Effector memory CD4-positive, alpha-beta T cell (primary cell): ENCODE measurements around the gene CDH12.
"Not testable (repeated sequence)": the region's sequence is repeated elsewhere in the genome, so short reads cannot be mapped to it uniquely, and the experiment has no call there.

Source experiments
- DNase-seq, 3 donors: peaks; one replicate each; pipeline ENCODE4 v3.0.0-alpha.2; 2020
- H3K27ac ChIP-seq: 2 replicates; pipeline ENCODE4 v1.7.0; 2013; ENCODE audit warnings: mild to moderate bottlenecking, low read length, moderate library complexity; ENCODE audit not compliant: insufficient read depth, poor library complexity, severe bottlenecking
- H3K27me3 ChIP-seq: replicated peaks from 2 replicates; pipeline ENCODE4 v1.7.0; 2013; ENCODE audit warnings: mild to moderate bottlenecking, low read length; ENCODE audit not compliant: insufficient read depth, control insufficient read depth, poor library complexity, severe bottlenecking
- H3K36me3 ChIP-seq: 2 replicates; pipeline ENCODE4 v1.7.0; 2013; ENCODE audit warnings: mild to moderate bottlenecking, low read length, moderate library complexity; ENCODE audit not compliant: control insufficient read depth, insufficient read depth
- H3K4me1 ChIP-seq: 2 replicates; pipeline ENCODE4 v1.7.0; 2013; ENCODE audit warnings: low read length, mild to moderate bottlenecking; ENCODE audit not compliant: control insufficient read depth, insufficient read depth, poor library complexity, severe bottlenecking
- H3K4me3 ChIP-seq: 2 replicates; pipeline ENCODE4 v1.7.0; 2013; ENCODE audit warnings: low read length, low read depth, mild to moderate bottlenecking; ENCODE audit not compliant: insufficient read depth, poor library complexity, severe bottlenecking
- H3K9me3 ChIP-seq: 2 replicates; pipeline ENCODE4 v1.7.0; 2013; ENCODE audit warnings: mild to moderate bottlenecking, low read length, moderate library complexity; ENCODE audit not compliant: control insufficient read depth

CDH12 gene

DNA sequence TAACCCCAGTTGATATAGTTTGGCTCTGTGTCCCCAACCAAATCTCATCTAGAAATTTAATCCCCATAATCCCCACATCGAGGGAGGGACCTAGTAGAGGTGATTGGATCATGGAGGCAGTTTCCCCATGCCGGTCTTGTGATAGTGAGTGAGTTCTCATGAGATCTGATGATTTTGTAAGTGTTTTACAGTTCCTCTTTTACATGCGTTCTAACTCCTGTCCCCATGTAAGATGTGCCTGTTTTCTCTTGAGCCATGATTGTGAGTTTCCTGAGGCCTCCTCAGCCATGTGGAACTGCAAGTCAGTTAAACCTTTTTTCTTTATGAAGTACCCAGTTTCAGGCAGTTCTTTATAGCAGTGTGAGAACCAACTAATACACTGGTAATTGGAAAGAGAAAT is 73.6 kb downstream of the CDH12 start:
- no peak for DNase-seq
- H3K9me3 ChIP-seq = no peaks in the 10 kb centered on the region
- no peaks in the 10 kb centered on the region for H3K36me3 ChIP-seq
- no peak overlapping the region for H3K4me3 ChIP-seq
- no peaks in the 10 kb centered on the region for H3K4me1 ChIP-seq
- H3K27me3 ChIP-seq = no peaks in the 10 kb centered on the region
- H3K27ac ChIP-seq = no peak overlapping the region

DNA sequence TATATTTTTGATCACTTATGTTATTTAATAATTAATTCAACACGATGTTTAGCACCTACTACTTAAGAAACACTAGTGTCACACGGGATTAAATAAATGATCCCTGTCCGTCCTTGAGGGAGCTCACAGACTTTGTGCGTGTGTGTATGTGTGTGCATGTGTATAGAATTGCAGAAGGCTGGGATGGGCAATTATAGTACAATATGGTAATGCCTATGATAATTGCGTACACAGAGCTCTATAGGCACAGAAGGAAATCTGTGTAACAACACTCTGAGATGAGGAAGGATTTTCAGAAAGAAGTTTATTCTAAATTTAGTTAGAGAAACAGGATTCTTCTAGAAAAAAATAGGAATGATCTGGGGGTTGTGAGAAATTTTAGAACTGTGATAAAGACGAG is 76.9 kb downstream of the CDH12 start:
- Histone ChIP-seq H3K9me3 (no peaks in the 10 kb centered on the region), H3K4me1 (no peaks in the 10 kb centered on the region), H3K4me3 (no peak overlapping the region), H3K36me3 (no peaks in the 10 kb centered on the region), H3K27ac (no peak overlapping the region), H3K27me3 (no peaks in the 10 kb centered on the region)
- DNase-seq = no peak

DNA sequence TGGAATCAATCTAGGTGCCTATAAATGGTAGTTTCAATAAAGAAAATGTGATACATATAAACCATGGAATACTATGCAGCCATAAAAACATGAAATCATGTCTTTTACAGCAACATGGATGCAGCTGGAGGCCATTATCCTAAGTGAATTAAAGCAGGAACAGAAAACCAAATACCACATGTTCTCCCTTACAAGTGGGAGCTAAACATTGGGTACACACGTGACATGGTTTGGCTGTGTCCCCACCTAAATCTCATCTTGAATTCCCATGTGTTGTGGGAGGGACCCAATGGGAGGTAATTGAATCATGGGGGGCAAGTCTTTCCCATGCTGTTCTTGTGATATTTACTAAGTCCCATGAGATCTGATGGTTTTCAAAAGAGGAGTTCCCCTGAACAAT is 78.9 kb downstream of the CDH12 start:
- H3K4me3 ChIP-seq, H3K36me3 ChIP-seq, DNase-seq, H3K4me1 ChIP-seq, H3K27ac ChIP-seq, H3K9me3 ChIP-seq, H3K27me3 ChIP-seq: not testable (repeated sequence)

DNA sequence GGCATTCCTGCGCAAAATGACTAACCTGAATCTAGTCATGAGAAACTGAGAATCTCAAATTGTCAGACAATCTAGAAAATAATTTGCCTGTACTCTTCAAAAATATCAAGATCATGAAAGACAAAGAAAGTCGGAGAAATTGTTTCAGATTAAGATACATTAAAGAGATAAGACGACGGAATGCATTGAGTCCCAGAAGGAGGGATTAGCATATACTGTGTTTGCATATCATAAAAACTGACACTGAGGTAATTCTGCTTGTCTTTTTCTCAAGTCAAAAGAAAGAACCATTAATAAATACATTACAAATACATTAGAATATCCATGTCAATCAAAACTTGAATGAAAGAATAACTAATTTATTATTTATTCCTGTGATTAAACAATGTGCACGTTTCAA is 88.4 kb downstream of the CDH12 start:
- H3K4me1 ChIP-seq = no peaks in the 10 kb centered on the region
- H3K27me3 ChIP-seq = no peaks in the 10 kb centered on the region
- H3K36me3 ChIP-seq = no peaks in the 10 kb centered on the region
- no peak overlapping the region for H3K27ac ChIP-seq
- H3K4me3 ChIP-seq = no peak overlapping the region
- no peaks in the 10 kb centered on the region for H3K9me3 ChIP-seq
- no peak for DNase-seq

DNA sequence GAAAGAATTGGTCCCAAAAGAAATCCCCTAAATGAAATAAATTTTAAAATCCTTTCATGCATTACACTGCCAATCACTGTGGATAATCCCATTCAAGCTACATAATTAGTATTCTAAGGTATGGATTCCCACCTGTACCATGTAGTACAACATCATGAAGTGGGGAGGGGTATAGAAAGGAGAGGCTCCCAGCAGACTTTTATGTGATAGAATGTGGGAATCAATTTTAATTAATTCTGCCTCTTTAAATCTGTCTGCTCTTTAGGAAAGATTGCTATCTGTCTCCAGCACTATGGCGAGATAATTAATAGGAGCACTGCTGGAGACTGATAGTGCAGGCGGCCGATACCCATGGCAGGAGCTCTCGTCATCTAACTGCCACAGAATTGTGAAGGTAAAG is 95.4 kb downstream of the CDH12 start:
- Histone ChIP-seq H3K4me3 (no peak overlapping the region), H3K4me1 (no peaks in the 10 kb centered on the region), H3K27me3 (no peaks in the 10 kb centered on the region), H3K27ac (no peak overlapping the region), H3K36me3 (no peaks in the 10 kb centered on the region), H3K9me3 (no peaks in the 10 kb centered on the region)
- no peak for DNase-seq

DNA sequence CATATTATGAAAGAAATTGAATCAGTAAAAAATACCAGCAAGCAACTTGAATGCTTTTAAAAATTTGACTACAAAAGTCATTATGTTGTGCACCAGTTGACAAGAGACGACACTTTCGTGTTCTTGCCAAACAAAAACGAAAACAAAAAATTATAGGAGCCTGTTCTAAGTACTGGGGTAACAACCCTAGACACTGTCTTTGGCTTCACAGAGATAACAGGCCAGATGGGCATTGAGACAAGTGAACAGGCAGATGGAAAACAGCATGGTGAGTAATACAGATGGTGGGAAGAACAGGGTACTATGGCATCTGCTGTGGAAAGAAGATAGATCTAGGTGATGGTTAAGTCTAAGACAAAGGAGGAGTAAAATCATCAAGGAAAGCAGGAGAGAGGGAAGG is 99.0 kb downstream of the CDH12 start:
- Histone ChIP-seq H3K27me3 (no peaks in the 10 kb centered on the region), H3K4me3 (no peak overlapping the region), H3K36me3 (no peaks in the 10 kb centered on the region), H3K27ac (no peak overlapping the region), H3K9me3 (no peaks in the 10 kb centered on the region), H3K4me1 (no peaks in the 10 kb centered on the region)
- no peak for DNase-seq

DNA sequence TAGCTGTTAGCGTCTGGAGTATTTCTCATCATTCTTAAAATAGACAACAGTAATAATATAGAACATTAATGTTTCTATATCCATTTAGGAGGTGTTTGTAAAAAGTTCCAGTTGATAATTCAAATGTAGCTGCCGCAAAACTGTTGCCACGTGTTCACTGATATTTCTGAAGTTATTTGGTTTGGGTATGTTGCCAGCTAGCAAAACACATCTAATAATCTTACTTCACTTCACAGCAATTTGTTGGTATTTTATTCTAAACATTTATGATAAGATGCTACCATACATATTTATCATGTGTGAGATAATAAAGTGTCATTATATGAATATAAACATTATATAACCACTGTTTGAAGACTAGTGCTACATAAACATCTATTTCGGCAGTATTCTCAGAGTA is 101.6 kb downstream of the CDH12 start:
- Histone ChIP-seq H3K36me3 (no peaks in the 10 kb centered on the region), H3K27ac (no peak overlapping the region), H3K4me1 (no peaks in the 10 kb centered on the region), H3K4me3 (no peak overlapping the region), H3K9me3 (no peaks in the 10 kb centered on the region), H3K27me3 (no peaks in the 10 kb centered on the region)
- DNase-seq = no peak

DNA sequence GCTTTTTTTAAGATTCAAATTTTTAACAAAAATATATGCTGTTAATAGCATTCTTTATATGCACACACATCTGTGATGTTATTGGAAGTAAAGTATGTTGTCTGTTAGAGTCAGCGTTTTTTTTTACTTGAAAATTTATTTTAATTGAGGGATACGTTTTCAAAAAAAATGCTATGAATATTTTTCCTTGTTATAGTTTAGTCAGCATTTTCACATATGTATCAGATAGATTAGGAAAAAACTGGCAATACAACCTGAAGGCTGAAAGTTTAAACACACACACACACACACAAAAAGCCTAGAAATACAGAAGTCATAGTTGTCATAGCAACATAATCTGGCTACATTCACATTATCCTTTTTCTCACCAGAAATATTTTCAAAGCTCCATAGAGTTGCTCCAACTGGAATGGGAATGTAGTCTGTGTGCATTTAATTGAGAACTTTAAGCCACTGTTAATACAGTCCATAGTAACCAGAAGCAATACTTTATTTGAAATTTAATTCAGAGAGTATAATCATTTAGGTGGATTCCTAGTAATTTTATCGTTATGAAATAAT is 116.6 kb downstream of the CDH12 start:
- Histone ChIP-seq H3K27me3 (no peaks in the 10 kb centered on the region), H3K4me1 (no peaks in the 10 kb centered on the region), H3K4me3 (no peak overlapping the region), H3K36me3 (no peaks in the 10 kb centered on the region), H3K27ac (no peak overlapping the region), H3K9me3 (no peaks in the 10 kb centered on the region)
- DNase-seq = no peak

DNA sequence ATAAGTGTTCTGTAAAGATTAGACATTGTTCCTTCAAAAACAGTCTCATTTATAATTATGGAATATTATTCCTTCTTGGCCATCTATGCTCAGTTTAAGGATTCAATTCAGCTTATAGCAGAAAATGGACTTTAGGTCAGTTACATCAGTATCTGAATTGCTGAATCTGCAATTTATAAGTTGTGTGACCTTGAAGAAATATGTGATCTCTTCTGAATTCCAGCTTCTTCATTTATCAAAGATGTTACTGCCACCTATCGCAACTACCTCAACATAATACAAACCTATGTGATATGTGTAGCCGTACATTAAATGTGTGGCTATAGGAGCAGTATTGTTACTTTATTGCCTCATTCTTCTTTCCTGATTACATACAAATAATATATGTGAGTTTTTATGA is 118.2 kb downstream of the CDH12 start:
- H3K4me3 ChIP-seq = no peak overlapping the region
- H3K4me1 ChIP-seq = no peaks in the 10 kb centered on the region
- H3K9me3 ChIP-seq = no peaks in the 10 kb centered on the region
- H3K27ac ChIP-seq = no peak overlapping the region
- no peaks in the 10 kb centered on the region for H3K27me3 ChIP-seq
- no peak for DNase-seq
- no peaks in the 10 kb centered on the region for H3K36me3 ChIP-seq

DNA sequence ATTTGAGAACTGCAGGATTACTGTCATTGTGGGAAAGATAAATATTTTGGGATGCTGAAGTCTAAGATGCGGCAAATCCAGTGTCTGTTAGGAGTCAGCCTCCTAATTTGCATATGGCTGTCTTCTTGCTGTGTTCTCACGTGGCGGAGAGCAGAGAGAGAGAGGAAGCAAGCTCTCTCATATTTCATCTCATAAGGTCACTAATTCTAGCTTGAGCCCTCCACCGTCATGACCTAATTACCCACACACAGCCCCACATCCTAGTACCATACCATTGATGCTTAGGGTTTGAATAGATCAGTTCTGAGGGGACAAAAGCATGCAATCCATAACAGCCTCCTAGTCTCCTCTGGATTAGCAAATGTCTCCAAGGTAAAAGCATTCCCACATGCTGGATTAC is 124.5 kb downstream of the CDH12 start:
- no peaks in the 10 kb centered on the region for H3K4me1 ChIP-seq
- H3K36me3 ChIP-seq = no peaks in the 10 kb centered on the region
- no peak for DNase-seq
- H3K9me3 ChIP-seq = no peaks in the 10 kb centered on the region
- no peak overlapping the region for H3K4me3 ChIP-seq
- H3K27ac ChIP-seq = no peak overlapping the region
- H3K27me3 ChIP-seq = no peaks in the 10 kb centered on the region

DNA sequence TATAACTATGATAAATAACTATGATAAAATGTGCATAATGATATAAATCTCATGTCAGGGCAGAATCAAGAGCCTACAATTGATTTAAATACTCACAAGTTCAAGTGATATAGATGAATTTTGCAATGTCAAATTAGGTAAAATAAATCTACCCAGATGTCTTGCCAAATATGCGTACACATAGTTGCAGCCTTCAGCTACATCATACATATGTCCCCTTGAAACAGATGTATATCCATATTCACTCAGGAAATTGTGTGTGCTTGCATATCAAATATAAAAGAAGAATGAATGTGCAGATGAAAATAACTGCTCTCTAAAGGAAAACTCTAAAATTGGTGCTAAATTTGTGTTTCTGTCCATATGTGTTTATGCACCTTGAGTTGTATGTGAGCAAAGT is 130.7 kb downstream of the CDH12 start:
- no peak for DNase-seq
- no peaks in the 10 kb centered on the region for H3K4me1 ChIP-seq
- H3K27me3 ChIP-seq = no peaks in the 10 kb centered on the region
- H3K36me3 ChIP-seq = no peaks in the 10 kb centered on the region
- H3K4me3 ChIP-seq = no peak overlapping the region
- no peaks in the 10 kb centered on the region for H3K9me3 ChIP-seq
- H3K27ac ChIP-seq = no peak overlapping the region
